HepG2 (cell line): ENCODE data around the gene CARMIL1. TPM values are rescaled to one million over a fixed set of nuclear protein-coding genes. Genes with fewer than 3 reads are reported as not detected.

Experiments used
- ATAC-seq: fragments of 200-7000 bp; cut with Tn5 transposase; 3 replicates; pipeline ENCODE4 v1.9.1; 2020; ENCODE audit warnings: mild to moderate bottlenecking, moderate library complexity
- BruUV-seq: library from RNA; stranded (reverse); fragments of 400-500 nt; replicated peaks from 2 replicates; lab custom pipeline; 2021; lab: Mats Ljungman, UMichigan
- CTCF ChIA-PET: fragments of 300-600 bp; formaldehyde crosslinking; extraction: SDS; loops from one replicate; lab custom pipeline; 2021; ENCODE audit warnings: low total read pairs, inconsistent platforms, low intra/inter-chr PET ratio; lab: Yijun Ruan, JAX
- POLR2A ChIA-PET: fragments of 350-600 bp; sonication (Branson Sonifier 250); formaldehyde crosslinking; loops from one replicate; lab custom pipeline; 2020; ENCODE audit warnings: antibody characterized with exemption, inconsistent platforms; lab: Yijun Ruan, JAX
- DNase-seq: peaks from one replicate; pipeline ENCODE4 v3.0.0-alpha.2; 2015; ENCODE audit warnings: low spot score
- FAIRE-seq: peaks from 3 replicates; lab custom pipeline; 2011; peaks lifted over from hg19 to GRCh38; lab: Jason Lieb, UNC
- H2AFZ ChIP-seq: one replicate; pipeline ENCODE4 v1.6.1; 2011; ENCODE audit warnings: low read length, inconsistent platforms
- H3K27ac ChIP-seq: fragments of 300-600 bp; 3 replicates; pipeline ENCODE4 v1.8.0; 2011; ENCODE audit warnings: mixed run types, mild to moderate bottlenecking, mixed read lengths, low read length, inconsistent platforms; ENCODE audit not compliant: insufficient read depth; ENCODE audit errors: extremely low read length
- H3K27me3 ChIP-seq, 2 experiments: fragments of 200-600 bp in 1 of 2; 2 replicates in 1 of 2; 3 replicates in 1 of 2; pipeline versions ENCODE4 v1.6.0 to v1.8.0; 2011; ENCODE audit warnings: low read length in 2 of 2, mild to moderate bottlenecking in 2 of 2, moderate library complexity in 2 of 2, inconsistent platforms in 1 of 2; ENCODE audit not compliant: insufficient read depth in 2 of 2, control insufficient read depth in 1 of 2
- H3K36me3 ChIP-seq, 2 experiments: fragments of 200-600 bp in 1 of 2; replicated peaks in 1 of 2; 2 replicates in 1 of 2; 3 replicates in 1 of 2; pipeline versions ENCODE4 v1.5.1 to v1.8.0; 2011; ENCODE audit warnings: low read length in 2 of 2, inconsistent platforms in 1 of 2; ENCODE audit not compliant: insufficient read depth in 2 of 2, control insufficient read depth in 1 of 2
- H3K4me1 ChIP-seq: 2 replicates; pipeline ENCODE4 v1.5.1; 2012; ENCODE audit warnings: low read length, inconsistent platforms; ENCODE audit not compliant: insufficient read depth
- H3K4me2 ChIP-seq: 2 replicates; pipeline ENCODE4 v1.6.0; 2011; ENCODE audit warnings: low read depth, low read length, inconsistent platforms
- H3K4me3 ChIP-seq, 3 experiments: fragments of 200-600 bp in 1 of 3; sonication (generic), shearing (Covaris generic) in 1 of 3; replicated peaks in 1 of 3; 2 replicates each; pipeline ENCODE4 v1.5.1; 2011 to 2016; ENCODE audit warnings: low read length in 3 of 3, inconsistent platforms in 2 of 3, low read depth in 2 of 3, mild to moderate bottlenecking in 2 of 3, control low read depth in 1 of 3, mixed read lengths in 1 of 3; ENCODE audit not compliant: insufficient read depth in 1 of 3
- H3K79me2 ChIP-seq: one replicate; pipeline ENCODE4 v1.6.1; 2011; ENCODE audit warnings: low read length, inconsistent platforms; ENCODE audit not compliant: insufficient read depth
- H3K9ac ChIP-seq: 2 replicates; pipeline ENCODE4 v1.6.0; 2011; ENCODE audit warnings: mild to moderate bottlenecking, low read depth, low read length, inconsistent platforms; ENCODE audit not compliant: insufficient read depth
- H3K9me3 ChIP-seq: 2 replicates; pipeline ENCODE4 v1.5.1; 2012; ENCODE audit warnings: mild to moderate bottlenecking, low read length
- H4K20me1 ChIP-seq: 2 replicates; pipeline ENCODE4 v1.6.0; 2011; ENCODE audit warnings: inconsistent platforms, mild to moderate bottlenecking, low read length, moderate library complexity; ENCODE audit not compliant: insufficient read depth
- DDIT3 ChIP-seq: sonication (generic); formaldehyde crosslinking; IDR thresholded peaks from 2 replicates; pipeline ENCODE4 v1.4.0; 2020; ENCODE audit warnings: mild to moderate bottlenecking, missing genetic modification reagents
- ETS1 ChIP-seq: sonication (generic); formaldehyde crosslinking; IDR thresholded peaks from 2 replicates; pipeline ENCODE4 v1.4.0; 2020; ENCODE audit warnings: missing genetic modification reagents
- GATAD2A ChIP-seq: IDR thresholded peaks from 2 replicates; pipeline ENCODE4 v1.6.1; 2016
- IRX3 ChIP-seq: sonication (generic); formaldehyde crosslinking; IDR thresholded peaks from 2 replicates; pipeline ENCODE4 v1.8.1; 2023; ENCODE audit warnings: mild to moderate bottlenecking, low read depth, missing genetic modification reagents, borderline replicate concordance
- LBX2 ChIP-seq: sonication (generic); formaldehyde crosslinking; IDR thresholded peaks from 2 replicates; pipeline ENCODE4 v1.5.0; 2020; ENCODE audit warnings: missing genetic modification reagents, mild to moderate bottlenecking, borderline replicate concordance
- MAFG ChIP-seq: sonication (generic); formaldehyde crosslinking; IDR thresholded peaks from 2 replicates; pipeline ENCODE4 v1.5.1; 2020; ENCODE audit warnings: mild to moderate bottlenecking, missing genetic modification reagents
- MBD4 ChIP-seq: IDR thresholded peaks from 2 replicates; pipeline ENCODE4 v1.6.1; 2012; ENCODE audit warnings: low read length, inconsistent platforms, borderline replicate concordance
- NCOA1 ChIP-seq: sonication (generic); formaldehyde crosslinking; IDR thresholded peaks from 2 replicates; pipeline ENCODE4 v1.9.0; 2021; ENCODE audit warnings: missing genetic modification reagents
- NR2F1 ChIP-seq, 2 experiments: fragments of 450-650 bp in 1 of 2; formaldehyde crosslinking in 1 of 2; IDR thresholded peaks; 2 replicates each; pipeline versions ENCODE4 v1.5.0 to v1.6.1; 2016 to 2020; ENCODE audit warnings: mild to moderate bottlenecking in 1 of 2, missing compliant biosample characterization in 1 of 2, missing genetic modification reagents in 1 of 2, moderate library complexity in 1 of 2
- PRPF4 ChIP-seq: fragments of 200-400 bp; formaldehyde crosslinking; IDR thresholded peaks from 2 replicates; pipeline ENCODE4 v1.6.1; 2016; ENCODE audit warnings: low read length, low read depth; ENCODE audit not compliant: poor library complexity, severe bottlenecking
- PTBP1 ChIP-seq: fragments of 200-400 bp; formaldehyde crosslinking; IDR thresholded peaks from 2 replicates; pipeline ENCODE4 v1.6.1; 2018; ENCODE audit warnings: low read length, low read depth; ENCODE audit not compliant: poor library complexity, severe bottlenecking
- SP140L ChIP-seq: sonication (generic); formaldehyde crosslinking; IDR thresholded peaks from 2 replicates; pipeline ENCODE4 v1.4.0; 2020; ENCODE audit warnings: missing genetic modification reagents, borderline replicate concordance
- TARDBP ChIP-seq: sonication (generic); formaldehyde crosslinking; IDR thresholded peaks from 2 replicates; pipeline ENCODE4 v1.8.0; 2022; ENCODE audit warnings: mild to moderate bottlenecking, missing genetic modification reagents
- THYN1 ChIP-seq: sonication (generic); formaldehyde crosslinking; IDR thresholded peaks from 2 replicates; pipeline ENCODE4 v1.8.1; 2023; ENCODE audit warnings: low read depth, mild to moderate bottlenecking, moderate library complexity, missing genetic modification reagents, borderline replicate concordance
- ZNF207 ChIP-seq: fragments of 450-650 bp; IDR thresholded peaks from 2 replicates; pipeline ENCODE4 v1.6.1; 2016; ENCODE audit warnings: antibody characterized with exemption, borderline replicate concordance
- ZNF230 ChIP-seq: sonication (generic); formaldehyde crosslinking; IDR thresholded peaks from 2 replicates; pipeline ENCODE4 v1.4.0; 2020; ENCODE audit warnings: mild to moderate bottlenecking, missing genetic modification reagents
- ZNF260 ChIP-seq: sonication (generic); formaldehyde crosslinking; IDR thresholded peaks from 2 replicates; pipeline ENCODE4 v1.4.0; 2020; ENCODE audit warnings: missing genetic modification reagents, low read depth, mild to moderate bottlenecking, borderline replicate concordance
- ZNF652 ChIP-seq: IDR thresholded peaks from 2 replicates; pipeline ENCODE4 v1.6.1; 2016; ENCODE audit warnings: low read depth, borderline replicate concordance
- ZNF83 ChIP-seq: sonication (generic); formaldehyde crosslinking; IDR thresholded peaks from 2 replicates; pipeline ENCODE4 v1.4.0; 2020; ENCODE audit warnings: missing genetic modification reagents, mild to moderate bottlenecking, borderline replicate concordance
- WGBS: methylation state at CpG from one replicate; pipeline ENCODE4 v1.1.6; 2017; ENCODE audit warnings: low lambda C conversion rate; 5-methylcytosine and 5-hydroxymethylcytosine counted together
- in situ Hi-C: cut with HindIII; loops from 2 replicates; pipeline ENCODE4 v1.10.0; 2017; ENCODE audit warnings: low pct_unique_long_range_greater_than_20kb; ENCODE audit not compliant: extremely low pct_ligation_motif_present
- intact Hi-C: fragments of 100-400 bp; cut with micrococcal nuclease; formaldehyde crosslinking; loops from one replicate; pipeline ENCODE4 v1.10.0; 2022; ENCODE audit not compliant: unreplicated experiment
- polyA plus RNA-seq, 8 experiments: library from polyadenylated mRNA; depleted of rRNA in 3 of 8; stranded (reverse) in 7 of 8; unstranded in 1 of 8; fragments of >200 nt; fragmentation: Illumina TruSeq in 4 of 8; extraction: Trizol in 4 of 8; gene quantifications; 2 replicates each; pipeline versions ENCODE4 v1.2.1 to v1.2.3, GENCODE V29; 2011 to 2016; ENCODE audit warnings: low read depth in 4 of 8, missing spikeins in 1 of 8, mixed read lengths in 1 of 8; ENCODE audit not compliant: insufficient read depth in 1 of 8
- total RNA-seq, 5 experiments: library from RNA; depleted of rRNA; stranded (reverse); fragments of >200 nt; fragmentation: Illumina TruSeq; extraction: Trizol; gene quantifications; 2 replicates each; pipeline ENCODE4 v1.2.3, GENCODE V29; 2016; ENCODE audit warnings: low read depth in 1 of 5

The CARMIL1 gene
- total and polyA plus RNA-seq, 2 of the 13 experiments (the other 11 are each of a cell fraction or from before 2014, with no cell fraction given) = 1.8 to 2.6 TPM

- Histone ChIP-seq H3K4me1 (no peaks in the 10 kb centered on the region), H3K27me3 (no peaks in the 10 kb centered on the region), H3K36me3 (no peaks in the 10 kb centered on the region), H2AFZ (no peak overlapping the region), H3K4me3 (no peak overlapping the region), H3K9me3 (no peaks in the 10 kb centered on the region), H3K79me2 (no peaks in the 10 kb centered on the region), H3K27ac (no peak overlapping the region), H3K9ac (no peak overlapping the region), H3K4me2 (no peak overlapping the region), H4K20me1 (no peaks in the 10 kb centered on the region)
- intact Hi-C loops = loop anchor here (10.0 kb wide), 1 partner anchor 394 kb away; no protein-coding TSS in a partner anchor
- DNase-seq (no peak), ATAC-seq (no peak), FAIRE-seq (no peak)
- no peak for TF ChIP-seq GATAD2A (CRISPR knock-in tag)
- no peak for TF ChIP-seq PRPF4
- no peak for TF ChIP-seq ZNF207
- no peak for TF ChIP-seq PTBP1
- no peak for TF ChIP-seq MBD4
- no peak for TF ChIP-seq NR2F1 (CRISPR knock-in tag; IDR thresholded peaks at IDR 0.05)
- whole genome bisulfite sequencing = 75% methylated on average over 11 of the region's 11 CpGs
- CTCF ChIA-PET = no interaction called here
- POLR2A ChIA-PET = no interaction called here
- BruUV-seq = no TSS peak
- in situ Hi-C loops = no loop called here
These were observed 271.5 kb downstream of the CARMIL1 start for GRCh38 chr6:25550631-25551030.

GRCh38 chr6:25553502-25553901, 274.3 kb downstream of the CARMIL1 start:
- ChIA-PET POLR2A (no interaction called here), CTCF (no interaction called here)
- FAIRE-seq (no peak), ATAC-seq (no peak), DNase-seq (no peak)
- intact Hi-C loops = loop anchor here (10.0 kb wide), 1 partner anchor 391 kb away; no protein-coding TSS in a partner anchor
- no peak for TF ChIP-seq ETS1 (CRISPR knock-in tag)
- TF ChIP-seq ZNF83 (CRISPR knock-in tag) = no peak
- TF ChIP-seq ZNF652 (CRISPR knock-in tag) = no peak
- no peak for TF ChIP-seq MAFG
- TF ChIP-seq LBX2 (CRISPR knock-in tag) = no peak
- TF ChIP-seq ZNF207 = no peak
- TF ChIP-seq SP140L (CRISPR knock-in tag) = no peak
- TF ChIP-seq ZNF260 (CRISPR knock-in tag) = no peak
- no peak for TF ChIP-seq DDIT3 (CRISPR knock-in tag)
- no peak for TF ChIP-seq NCOA1 (CRISPR knock-in tag)
- TF ChIP-seq TARDBP = no peak
- TF ChIP-seq THYN1 (CRISPR knock-in tag) = no peak
- TF ChIP-seq ZNF230 (CRISPR knock-in tag) = no peak
- TF ChIP-seq IRX3 (CRISPR knock-in tag) = no peak
- WGBS = 56% methylated on average over 3 of the region's 3 CpGs
- Histone ChIP-seq H3K36me3 (no peaks in the 10 kb centered on the region), H3K4me1 (no peaks in the 10 kb centered on the region), H3K4me2 (no peak overlapping the region), H2AFZ (no peak overlapping the region), H3K27ac (no peak overlapping the region), H3K9me3 (no peaks in the 10 kb centered on the region), H3K9ac (no peak overlapping the region), H3K4me3 (no peak overlapping the region), H3K27me3 (no peaks in the 10 kb centered on the region), H3K79me2 (no peaks in the 10 kb centered on the region), H4K20me1 (no peaks in the 10 kb centered on the region)
- in situ Hi-C loops = no loop called here
- BruUV-seq = no TSS peak
